ENCODE measurements around the gene RAB11A.

The RAB11A gene

DNA sequence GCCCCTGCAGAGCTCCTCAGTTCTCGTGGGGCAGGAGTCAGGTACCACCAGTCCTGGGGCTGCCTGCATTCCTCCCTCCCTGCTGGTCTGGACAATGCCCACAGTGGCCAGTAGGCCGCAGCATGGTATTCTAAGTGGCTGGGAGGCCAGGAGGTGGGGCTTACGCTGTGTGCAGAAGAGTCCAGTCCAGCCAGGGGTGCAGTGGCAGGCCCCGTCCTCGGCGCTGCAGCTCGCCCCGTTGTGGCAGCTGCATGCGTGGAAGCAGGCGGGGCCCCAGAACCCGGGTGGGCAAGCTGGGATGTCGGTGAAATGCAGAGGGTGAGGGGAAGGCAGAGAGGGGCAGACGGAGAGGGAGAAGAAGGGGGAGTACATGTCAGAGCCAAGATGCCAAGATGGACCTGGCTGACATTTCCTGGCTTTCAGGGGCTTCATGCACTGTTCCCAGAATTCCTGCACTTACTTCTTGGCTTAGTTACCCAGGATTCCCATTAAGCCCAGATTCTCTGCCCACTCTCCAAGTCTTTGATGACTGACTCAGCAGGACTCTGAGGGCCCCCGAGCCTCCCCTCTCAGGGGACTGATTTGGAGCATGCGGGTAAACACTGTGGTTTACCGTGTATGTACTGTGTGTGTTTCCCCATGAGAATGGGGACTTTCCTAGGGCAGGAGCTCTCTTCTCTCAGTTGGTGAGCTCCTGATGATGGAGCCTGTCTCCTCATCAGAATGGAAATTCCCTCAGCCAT lies 47.5 kb downstream of the RAB11A start:
- DNase-seq (ENCODE audit: low read depth in 2 of 2): peak in 1 of 2 donors; percentile 2

DNA sequence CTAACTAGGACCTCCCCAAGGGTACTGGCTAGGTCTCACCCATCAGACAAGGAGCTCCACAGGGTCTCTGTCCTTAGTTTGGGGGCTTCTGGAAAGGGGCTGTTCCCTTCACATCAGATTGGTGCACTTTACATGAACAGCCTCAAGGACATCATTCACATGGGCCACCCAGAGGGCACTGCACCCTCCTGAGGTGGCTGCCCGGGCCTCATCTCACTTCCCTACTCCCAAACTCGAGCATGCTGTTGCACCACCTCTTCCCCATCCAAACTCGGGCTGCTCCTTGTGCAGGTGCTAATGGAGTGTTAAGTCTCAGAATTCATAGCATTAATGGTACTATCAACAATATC lies 48.1 kb downstream of the RAB11A start:
- DNase-seq (ENCODE audit: low read depth in 2 of 2): no peak

- DNase-seq (ENCODE audit: low read depth in 2 of 2): no peak
These were observed 48.6 kb downstream of the RAB11A start for GRCh38 chr15:65917936-65918335.

DNA sequence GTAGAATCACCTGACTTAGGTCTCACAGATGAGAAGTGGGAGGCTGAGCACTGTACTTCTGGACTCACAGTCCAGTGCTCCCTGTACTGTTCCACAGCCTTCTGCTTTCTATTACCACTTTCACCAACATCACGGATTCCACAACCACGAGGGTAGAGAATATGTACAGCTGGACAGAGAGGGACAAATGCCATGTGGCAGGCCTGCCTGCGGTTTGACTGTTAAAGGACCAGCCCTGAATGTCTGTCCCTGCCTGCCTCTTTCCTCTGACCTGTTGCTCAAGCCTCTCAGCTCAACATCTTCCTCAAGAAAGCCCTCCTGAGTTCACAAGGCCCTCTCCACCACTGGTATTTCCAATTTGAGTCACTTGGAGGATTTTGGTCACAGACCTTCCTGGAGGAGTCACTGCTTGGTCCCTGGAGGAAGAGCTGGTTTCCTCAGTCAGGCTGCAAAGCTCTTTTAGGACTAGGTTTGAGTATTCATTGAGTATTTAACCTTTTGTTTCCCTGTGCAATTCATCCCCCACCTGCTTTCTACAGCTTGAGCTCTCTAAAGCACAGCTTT lies 49.1 kb downstream of the RAB11A start:
- no peak for DNase-seq (ENCODE audit: low read depth in 2 of 2)

- no peak for DNase-seq (ENCODE audit: low read depth in 2 of 2)
These were observed 49.7 kb downstream of the RAB11A start for GRCh38 chr15:65918945-65919344.

- DNase-seq (ENCODE audit: low read depth in 2 of 2): no peak
These were observed 50.1 kb downstream of the RAB11A start for GRCh38 chr15:65919353-65919752.

DNA sequence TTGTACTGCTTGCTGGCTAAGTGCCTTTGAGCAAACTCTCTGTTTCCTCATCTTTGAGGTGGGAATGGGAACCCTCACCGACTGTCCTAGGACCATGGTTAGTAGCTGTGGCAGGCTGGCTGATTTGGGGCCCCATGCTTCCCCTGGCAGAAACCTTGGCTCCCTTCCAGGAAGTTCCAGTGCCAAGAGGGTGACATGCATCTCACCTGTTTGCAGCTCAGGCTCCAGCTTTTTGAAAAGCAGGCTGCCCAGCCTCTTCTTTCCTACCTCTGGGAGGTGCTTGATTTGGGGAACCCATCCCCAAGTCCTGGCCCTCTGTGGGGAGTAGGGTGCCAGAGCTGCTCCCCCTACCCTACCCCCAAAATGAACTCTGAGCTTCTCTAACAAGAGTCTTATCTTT lies 50.8 kb downstream of the RAB11A start:
- no peak for DNase-seq (ENCODE audit: low read depth in 2 of 2)

- DNase-seq (ENCODE audit: low read depth in 2 of 2): no peak
These were observed 51.6 kb downstream of the RAB11A start for GRCh38 chr15:65920825-65921309.

DNA sequence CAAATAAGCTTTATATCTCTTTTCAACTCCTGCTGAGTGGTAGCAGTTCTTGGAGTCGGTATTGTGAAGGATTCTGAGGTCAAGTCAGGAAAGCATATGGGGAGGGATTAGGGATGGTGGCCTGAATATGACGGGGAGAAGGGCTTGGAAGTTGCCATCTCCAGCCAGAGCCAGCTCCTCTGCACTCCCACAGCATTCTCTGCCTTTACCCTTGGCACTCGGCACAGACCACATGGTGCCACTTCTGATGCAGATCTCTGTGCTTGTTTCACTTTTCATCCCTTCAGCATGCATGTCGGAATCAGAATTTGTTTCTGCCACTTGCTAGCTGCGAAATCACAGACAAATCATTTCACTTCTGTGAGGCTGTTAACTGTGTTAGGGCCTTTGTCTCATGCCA lies 52.5 kb downstream of the RAB11A start:
- no peak for DNase-seq (ENCODE audit: low read depth in 2 of 2)

DNA sequence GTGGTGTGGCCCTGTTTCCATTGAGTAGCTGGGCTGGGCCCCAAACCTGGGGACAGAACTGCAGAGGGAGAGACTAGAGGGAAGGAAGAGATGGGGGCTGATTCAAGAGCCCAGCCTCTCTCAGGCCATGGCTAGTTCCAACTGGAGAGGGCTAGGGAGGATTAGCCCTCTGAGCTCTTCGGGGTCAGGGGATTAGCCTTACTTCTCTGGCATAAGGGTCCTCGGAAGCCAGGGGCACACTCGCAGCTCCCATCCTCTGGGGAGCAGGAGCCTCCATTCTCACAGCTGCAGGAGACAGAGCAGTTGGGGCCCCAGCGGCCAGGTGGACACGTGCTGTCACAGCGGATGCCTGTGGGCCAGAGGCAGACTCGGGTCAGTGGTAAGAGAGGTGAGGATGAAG lies 53.3 kb downstream of the RAB11A start:
- DNase-seq (ENCODE audit: low read depth in 2 of 2): no peak

DNA sequence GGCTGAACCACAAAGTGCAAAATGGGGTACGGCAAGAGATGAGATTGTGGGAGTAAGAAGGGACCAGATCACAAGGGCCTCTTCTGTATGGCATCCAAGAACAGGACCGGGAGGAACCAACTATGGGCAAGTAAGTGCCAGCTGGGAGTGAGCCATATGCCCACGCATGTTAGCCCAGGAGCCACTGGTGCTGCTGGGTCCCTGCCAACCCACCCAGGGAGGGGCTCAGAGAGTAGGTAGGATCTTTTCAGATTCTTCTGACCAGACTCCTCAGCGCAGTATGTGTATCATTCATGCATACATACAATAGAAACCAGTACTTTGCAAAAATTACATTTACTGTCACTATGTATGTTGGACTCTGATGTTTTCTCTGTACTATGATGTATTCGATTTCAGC lies 54.0 kb downstream of the RAB11A start:
- no peak for DNase-seq (ENCODE audit: low read depth in 2 of 2)

DNA sequence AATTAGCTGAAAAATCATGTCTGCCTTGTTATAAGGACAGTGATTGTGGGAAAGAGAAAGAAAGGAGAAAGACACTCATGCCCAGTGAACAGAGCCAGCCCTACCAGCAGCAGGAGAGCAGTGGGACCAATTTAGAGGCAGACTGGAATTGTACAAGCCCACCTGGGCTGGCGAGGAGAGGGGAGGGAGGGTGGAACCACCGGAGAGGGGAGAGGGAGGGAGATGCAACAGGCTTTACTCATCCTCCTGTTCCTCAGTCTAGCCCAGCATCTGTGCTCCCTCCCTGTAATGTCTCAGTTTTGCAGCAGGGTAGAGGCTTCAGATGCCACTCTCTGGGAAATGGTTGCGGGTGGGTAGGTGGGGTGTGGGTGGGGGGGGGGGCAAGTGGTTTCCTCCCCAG lies 54.7 kb downstream of the RAB11A start:
- no peak for DNase-seq (ENCODE audit: low read depth in 2 of 2)

DNA sequence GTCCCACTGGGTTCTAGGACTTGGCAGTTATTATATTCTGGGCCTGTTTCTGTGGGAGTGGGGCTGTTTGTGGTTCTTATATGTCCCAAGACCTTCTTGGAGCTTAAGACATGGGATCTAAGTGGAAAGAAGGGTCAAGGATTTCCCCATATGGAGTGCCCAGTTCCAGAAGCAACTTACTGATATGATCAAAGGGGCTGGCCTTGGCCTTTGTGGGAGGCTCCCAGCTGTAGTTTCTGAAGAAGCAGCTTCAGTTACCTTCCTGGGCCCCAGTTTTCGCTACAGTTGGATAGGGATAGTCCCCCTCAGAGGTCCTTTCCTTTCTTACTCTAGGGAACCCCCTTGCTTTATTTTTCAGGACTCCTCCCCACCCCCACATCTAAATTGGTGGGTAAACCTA lies 56.0 kb downstream of the RAB11A start:
- DNase-seq (ENCODE audit: low read depth in 2 of 2): no peak

DNA sequence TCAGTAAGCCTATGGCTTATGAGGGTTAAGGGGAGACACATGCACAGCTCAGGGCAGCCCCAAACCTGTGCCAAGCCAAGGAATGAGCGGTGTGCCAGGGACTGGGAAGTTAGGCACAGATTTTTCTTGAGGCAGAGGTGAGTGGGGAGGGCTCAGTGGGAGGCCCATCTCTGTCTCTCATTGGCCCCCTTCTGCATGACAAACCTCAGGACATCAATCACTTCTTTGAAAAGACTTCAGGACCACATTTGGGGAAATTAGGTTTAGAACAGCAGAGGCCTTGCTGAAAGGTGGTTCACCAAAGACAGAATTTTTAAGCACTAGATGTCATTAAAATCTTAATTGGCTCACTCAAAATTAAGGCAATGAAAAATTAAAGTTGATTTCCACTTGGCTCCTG lies 57.2 kb downstream of the RAB11A start:
- no peak for DNase-seq (ENCODE audit: low read depth in 2 of 2)

GRCh38 chr15:65926899-65927298 lies 57.6 kb downstream of the RAB11A start:
- DNase-seq (ENCODE audit: low read depth in 2 of 2): no peak

GRCh38 chr15:65927545-65927944 lies 58.3 kb downstream of the RAB11A start:
- DNase-seq (ENCODE audit: low read depth in 2 of 2): no peak

GRCh38 chr15:65929573-65929972 lies 60.3 kb downstream of the RAB11A start:
- no peak for DNase-seq (ENCODE audit: low read depth in 2 of 2)

GRCh38 chr15:65930134-65930533 lies 60.8 kb downstream of the RAB11A start:
- DNase-seq (ENCODE audit: low read depth in 2 of 2): no peak

- no peak for DNase-seq (ENCODE audit: low read depth in 2 of 2)
These were observed 61.9 kb downstream of the RAB11A start for GRCh38 chr15:65931221-65931620.

- no peak for DNase-seq (ENCODE audit: low read depth in 2 of 2)
These were observed 66.1 kb downstream of the RAB11A start for GRCh38 chr15:65935391-65935790.

- DNase-seq (ENCODE audit: low read depth in 2 of 2): no peak
These were observed 67.0 kb downstream of the RAB11A start for GRCh38 chr15:65936282-65936681.

DNA sequence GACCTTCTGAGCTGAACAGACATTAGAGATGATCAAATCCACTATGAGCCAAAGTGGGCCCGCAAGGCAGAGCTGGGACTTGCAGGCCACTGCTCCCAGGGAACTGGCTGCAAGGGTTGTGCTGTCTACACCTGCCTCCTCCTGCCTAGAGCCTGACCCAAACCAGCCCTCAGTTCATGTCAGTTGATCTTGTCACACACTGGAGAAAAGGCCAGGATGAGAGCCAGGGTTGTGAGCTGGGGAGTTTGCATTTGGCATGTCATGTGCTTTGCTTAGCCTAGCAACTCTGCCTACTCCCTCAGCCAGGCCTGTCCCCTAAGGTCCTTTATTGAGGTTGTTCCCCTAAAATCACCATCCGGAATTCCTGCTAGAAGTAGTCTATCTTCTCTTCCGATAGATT lies 67.8 kb downstream of the RAB11A start:
- no peak for DNase-seq (ENCODE audit: low read depth in 2 of 2)

- no peak for DNase-seq (ENCODE audit: low read depth in 2 of 2)
These were observed 68.2 kb downstream of the RAB11A start for GRCh38 chr15:65937476-65937875.

DNA sequence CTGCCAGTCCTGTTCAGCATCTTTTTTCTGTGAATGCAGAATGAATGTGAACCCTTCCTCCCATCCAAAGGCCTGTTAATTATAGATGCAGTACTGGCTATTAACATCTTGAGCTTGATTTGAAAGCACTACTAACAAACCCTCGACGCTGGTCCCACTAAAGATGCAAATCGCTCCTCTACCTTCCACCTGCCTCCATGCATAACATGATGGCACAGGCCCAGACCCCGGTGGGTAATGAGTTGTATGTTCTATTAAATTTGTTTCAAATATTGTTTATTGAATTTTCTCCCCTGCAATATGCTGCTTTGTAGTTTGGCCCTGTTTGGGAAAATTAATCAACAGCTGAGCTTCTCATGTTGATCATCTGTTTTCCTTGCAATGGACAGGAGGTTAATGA lies 69.3 kb downstream of the RAB11A start:
- no peak for DNase-seq (ENCODE audit: low read depth in 2 of 2)
